Endodermal cell (in vitro differentiated cells): ENCODE data around the gene USF1. TPM values are rescaled to one million over a fixed set of nuclear protein-coding genes. Genes with fewer than 3 reads are reported as not detected.

Source experiments
- DNase-seq: peaks from one replicate; pipeline ENCODE4 v3.0.0-alpha.2; 2017
- H3K27ac ChIP-seq: 2 replicates; pipeline ENCODE4 v1.5.1; 2013; ENCODE audit warnings: mild to moderate bottlenecking, low read depth, low read length, moderate library complexity
- H3K27me3 ChIP-seq: 2 replicates; pipeline ENCODE4 v1.6.1; 2013; ENCODE audit warnings: mild to moderate bottlenecking, low read length, moderate library complexity; ENCODE audit not compliant: insufficient read depth, control insufficient read depth, poor library complexity, severe bottlenecking
- H3K36me3 ChIP-seq: 2 replicates; pipeline ENCODE4 v1.7.0; 2013; ENCODE audit warnings: mild to moderate bottlenecking, low read length, moderate library complexity; ENCODE audit not compliant: control insufficient read depth, insufficient read depth
- H3K4me1 ChIP-seq: one replicate; pipeline ENCODE4 v1.7.0; 2013; ENCODE audit warnings: low read length; ENCODE audit not compliant: control insufficient read depth, insufficient read depth
- H3K4me3 ChIP-seq: 2 replicates; pipeline ENCODE4 v1.5.1; 2013; ENCODE audit warnings: mild to moderate bottlenecking, low read length, moderate library complexity
- H3K9ac ChIP-seq: 2 replicates; pipeline ENCODE4 v1.6.1; 2013; ENCODE audit warnings: mild to moderate bottlenecking, low read length, moderate library complexity; ENCODE audit not compliant: poor library complexity, severe bottlenecking; ENCODE audit errors: extremely low read depth
- H3K9me3 ChIP-seq: 2 replicates; pipeline ENCODE4 v1.6.1; 2013; ENCODE audit warnings: mild to moderate bottlenecking, low read length, moderate library complexity; ENCODE audit not compliant: control insufficient read depth
- H3K27ac Mint-ChIP-seq: 2 replicates; pipeline ENCODE4 v1.8.0; 2020; ENCODE audit warnings: mixed read lengths
- H3K27me3 Mint-ChIP-seq: 2 replicates; pipeline ENCODE4 v1.8.0; 2021; ENCODE audit warnings: mild to moderate bottlenecking, mixed read lengths; ENCODE audit not compliant: insufficient read depth
- H3K36me3 Mint-ChIP-seq: 2 replicates; pipeline ENCODE4 v1.8.0; 2020; ENCODE audit warnings: low read depth, mixed read lengths
- H3K4me1 Mint-ChIP-seq: 2 replicates; pipeline ENCODE4 v1.8.0; 2020; ENCODE audit warnings: mixed read lengths
- H3K4me3 Mint-ChIP-seq: 2 replicates; pipeline ENCODE4 v1.8.0; 2020; ENCODE audit warnings: mild to moderate bottlenecking, moderate library complexity, mixed read lengths
- H3K9me3 Mint-ChIP-seq: 2 replicates; pipeline ENCODE4 v1.8.0; 2020; ENCODE audit warnings: mild to moderate bottlenecking, mixed read lengths
- WGBS, 2 experiments: methylation state at CpG; one replicate each; pipeline versions ENCODE4 v1.1.5 to v1.1.7; 2013; ENCODE audit warnings: missing lambda C conversion rate in 2 of 2, mixed read lengths in 1 of 2; ENCODE audit not compliant: insufficient coverage in 1 of 2, insufficient read length in 1 of 2; 5-methylcytosine and 5-hydroxymethylcytosine counted together
- total RNA-seq, 2 donors: library from RNA; stranded (reverse); fragmentation: NEBNext Ultra II Directional in 1 of 2; extraction: Animal tissue kit (Norgen Biotek cat#: 25700) in 1 of 2; gene quantifications; 2 replicates in 1 of 2; 3 replicates in 1 of 2; pipeline ENCODE4 v1.2.1, GENCODE V29; 2021
- TF ChIP-seq, protein P1 (sequence below): fragments of 200-600 bp; sonication (generic); conservative IDR thresholded peaks from 2 replicates; pipeline ENCODE4 v1.5.0; 2021; ENCODE audit warnings: antibody characterized with exemption, mild to moderate bottlenecking

Gene USF1
- total RNA-seq, 2 donors from 2014 or later: 55.5 to 57.3 TPM

DNA sequence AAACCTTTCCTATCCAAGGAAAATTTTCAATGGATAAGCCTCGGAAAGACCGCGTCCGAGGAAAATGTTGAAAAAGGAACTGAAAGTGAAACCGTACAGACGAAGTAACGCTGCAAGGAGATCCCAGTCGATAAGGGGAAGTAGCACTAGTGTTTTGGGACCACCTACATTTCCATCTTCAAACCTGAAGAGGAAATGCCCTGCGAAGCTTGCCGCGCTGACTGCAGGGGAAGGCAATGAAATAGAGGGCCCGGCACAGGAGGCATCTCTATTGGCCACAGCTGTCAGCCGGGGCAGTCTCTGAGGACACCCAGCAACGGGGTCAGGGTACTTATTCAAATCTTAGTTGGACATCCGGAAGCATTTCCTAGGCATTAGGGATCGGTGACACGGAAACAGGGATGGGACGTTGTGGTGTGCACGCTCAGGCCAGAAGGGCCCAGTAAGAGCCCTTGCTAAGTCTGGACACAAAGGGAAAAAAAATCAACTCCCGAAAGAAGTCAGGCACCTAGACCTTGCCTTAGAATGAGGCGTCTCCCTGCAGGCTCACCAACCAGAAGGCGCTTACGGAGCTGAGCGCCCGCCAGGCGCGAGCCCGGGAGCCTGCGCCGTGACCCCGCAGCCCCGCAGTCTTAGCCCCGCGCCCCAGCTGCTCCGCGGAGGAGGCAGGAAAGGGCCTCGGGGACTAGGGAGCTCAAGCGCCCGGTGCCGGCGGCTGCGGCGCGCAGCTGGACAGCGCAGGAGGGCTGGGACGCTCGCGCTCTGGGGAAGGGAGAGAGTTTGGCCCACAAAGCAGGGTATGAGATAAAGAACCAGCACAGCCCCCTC lies 655 bp downstream of the USF1 start:
- H3K9me3 ChIP-seq: no peaks in the 10 kb centered on the region
- Mint-ChIP-seq H3K27ac (peak overlapping the region; percentile 98), H3K27me3 (peaks cover 22% of the 10 kb centered on the region), H3K4me1 (peaks cover 20% of the 10 kb centered on the region), H3K4me3 (peak overlapping the region; percentile 77), H3K9me3 (peaks cover 13% of the 10 kb centered on the region), H3K36me3 (peaks cover 37% of the 10 kb centered on the region)
- TF ChIP-seq, protein P1, sequence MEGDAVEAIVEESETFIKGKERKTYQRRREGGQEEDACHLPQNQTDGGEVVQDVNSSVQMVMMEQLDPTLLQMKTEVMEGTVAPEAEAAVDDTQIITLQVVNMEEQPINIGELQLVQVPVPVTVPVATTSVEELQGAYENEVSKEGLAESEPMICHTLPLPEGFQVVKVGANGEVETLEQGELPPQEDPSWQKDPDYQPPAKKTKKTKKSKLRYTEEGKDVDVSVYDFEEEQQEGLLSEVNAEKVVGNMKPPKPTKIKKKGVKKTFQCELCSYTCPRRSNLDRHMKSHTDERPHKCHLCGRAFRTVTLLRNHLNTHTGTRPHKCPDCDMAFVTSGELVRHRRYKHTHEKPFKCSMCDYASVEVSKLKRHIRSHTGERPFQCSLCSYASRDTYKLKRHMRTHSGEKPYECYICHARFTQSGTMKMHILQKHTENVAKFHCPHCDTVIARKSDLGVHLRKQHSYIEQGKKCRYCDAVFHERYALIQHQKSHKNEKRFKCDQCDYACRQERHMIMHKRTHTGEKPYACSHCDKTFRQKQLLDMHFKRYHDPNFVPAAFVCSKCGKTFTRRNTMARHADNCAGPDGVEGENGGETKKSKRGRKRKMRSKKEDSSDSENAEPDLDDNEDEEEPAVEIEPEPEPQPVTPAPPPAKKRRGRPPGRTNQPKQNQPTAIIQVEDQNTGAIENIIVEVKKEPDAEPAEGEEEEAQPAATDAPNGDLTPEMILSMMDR: no peak
- peak; percentile 84 for DNase-seq
- peaks cover 9% of the 10 kb centered on the region for H3K4me1 ChIP-seq
- peak overlapping the region; percentile 90 for H3K9ac ChIP-seq
- H3K27me3 ChIP-seq: no peaks in the 10 kb centered on the region
- peak overlapping the region; percentile 97 for H3K4me3 ChIP-seq
- peaks cover 31% of the 10 kb centered on the region for H3K36me3 ChIP-seq
- WGBS, 2 experiments: 1 to 3% methylated on average over 21 to 48 of the region's 48 CpGs
- peak overlapping the region; percentile 91 for H3K27ac ChIP-seq

DNA sequence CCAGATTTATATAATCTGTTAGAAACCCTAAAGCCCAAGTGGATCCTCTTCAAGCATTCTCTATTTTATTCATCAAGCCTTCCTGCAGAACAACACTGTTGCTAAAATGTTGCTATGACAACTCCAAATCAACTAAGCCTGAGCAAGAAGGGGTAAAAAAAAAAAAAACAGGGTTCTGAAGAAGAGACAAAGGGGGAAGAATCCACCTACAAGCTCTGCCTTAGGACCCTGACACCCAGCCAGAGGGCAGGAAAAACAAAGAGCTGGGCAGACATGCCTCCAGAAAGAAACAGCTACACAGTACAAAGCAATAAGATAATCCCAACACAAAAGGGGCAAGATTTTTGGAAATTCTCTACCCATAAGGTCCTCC lies 1.3 kb downstream of the USF1 start:
- H3K36me3 ChIP-seq: peaks cover 37% of the 10 kb centered on the region
- H3K4me3 Mint-ChIP-seq: peak overlapping the region; percentile 77
- TF ChIP-seq, protein P1: no peak
- H3K4me1 Mint-ChIP-seq: peaks cover 20% of the 10 kb centered on the region
- H3K9ac ChIP-seq: peak overlapping the region; percentile 90
- H3K36me3 Mint-ChIP-seq: peaks cover 43% of the 10 kb centered on the region
- H3K4me1 ChIP-seq: peaks cover 9% of the 10 kb centered on the region
- no peaks in the 10 kb centered on the region for H3K9me3 ChIP-seq
- no peaks in the 10 kb centered on the region for H3K27me3 ChIP-seq
- H3K27ac Mint-ChIP-seq: peak overlapping the region; percentile 98
- peak overlapping the region; percentile 97 for H3K4me3 ChIP-seq
- peaks cover 13% of the 10 kb centered on the region for H3K9me3 Mint-ChIP-seq
- peaks cover 22% of the 10 kb centered on the region for H3K27me3 Mint-ChIP-seq
- H3K27ac ChIP-seq: peak overlapping the region; percentile 70
- peak; percentile 39 for DNase-seq

GRCh38 chr1:161039546-161039945 lies 6.2 kb downstream of the USF1 start:
- Histone ChIP-seq H3K4me3 (no peak overlapping the region), H3K27ac (no peak overlapping the region)

More at GRCh38 chr1:161039546-161039945, 6.2 kb downstream of the USF1 start:
- Histone ChIP-seq H3K27me3 (no peaks in the 10 kb centered on the region), H3K4me1 (peaks cover 6% of the 10 kb centered on the region), H3K36me3 (peaks cover 40% of the 10 kb centered on the region), H3K9ac (no peak overlapping the region), H3K9me3 (no peaks in the 10 kb centered on the region)
- Mint-ChIP-seq H3K4me3 (peak overlapping the region; percentile 87), H3K27ac (no peak overlapping the region), H3K36me3 (peaks cover 42% of the 10 kb centered on the region), H3K4me1 (peaks cover 17% of the 10 kb centered on the region), H3K27me3 (no peaks in the 10 kb centered on the region), H3K9me3 (no peaks in the 10 kb centered on the region)
- no peak for DNase-seq
- TF ChIP-seq, protein P1: no peak
- WGBS, 2 experiments: 93 to 100% methylated on average over 2 to 5 of the region's 5 CpGs
